WI38 (cell line): ENCODE results near the gene PRDM15.

Experiments
- H3K4me3 ChIP-seq: 2 replicates; pipeline ENCODE4 v1.5.1; 2011; ENCODE audit warnings: low read depth, mild to moderate bottlenecking, control low read depth, low read length
- CTCF ChIP-seq: IDR thresholded peaks from 2 replicates; pipeline ENCODE4 v1.5.1; 2012; ENCODE audit warnings: low read depth, mild to moderate bottlenecking, control low read depth, low read length

Gene PRDM15

GRCh38 chr21:41810597-41810932 lies 68.6 kb downstream of the PRDM15 start:
- no peak overlapping the region for H3K4me3 ChIP-seq
- no peak for TF ChIP-seq CTCF

- H3K4me3 ChIP-seq = no peak overlapping the region
- no peak for TF ChIP-seq CTCF
Measured at GRCh38 chr21:41809891-41810596, 69.1 kb downstream of the PRDM15 start.

- TF ChIP-seq CTCF = no peak
- no peak overlapping the region for H3K4me3 ChIP-seq
Measured at GRCh38 chr21:41808846-41809245, 70.3 kb downstream of the PRDM15 start.

GRCh38 chr21:41808094-41808493 lies 71.0 kb downstream of the PRDM15 start:
- TF ChIP-seq CTCF = no peak
- H3K4me3 ChIP-seq = no peak overlapping the region

GRCh38 chr21:41806773-41807172 lies 72.4 kb downstream of the PRDM15 start:
- no peak for TF ChIP-seq CTCF

GRCh38 chr21:41805643-41806042 lies 73.5 kb downstream of the PRDM15 start:
- no peak for TF ChIP-seq CTCF
- no peak overlapping the region for H3K4me3 ChIP-seq

More at GRCh38 chr21:41806773-41807172, 72.4 kb downstream of the PRDM15 start:
- no peak overlapping the region for H3K4me3 ChIP-seq

GRCh38 chr21:41805038-41805437 lies 74.1 kb downstream of the PRDM15 start:
- TF ChIP-seq CTCF = no peak
- H3K4me3 ChIP-seq = no peak overlapping the region
